Fibroblast of the aortic adventitia (primary cell): ENCODE results near the gene SEMA3B. TPM values are rescaled to one million over a fixed set of nuclear protein-coding genes. Genes with fewer than 3 reads are reported as not detected.

ENCODE experiments used
- DNase-seq: peaks from one replicate; pipeline ENCODE4 v3.0.0-alpha.2; 2010; ENCODE audit warnings: low read depth
- H3K4me3 ChIP-seq: 2 replicates; pipeline ENCODE4 v1.5.1; 2011; ENCODE audit warnings: low read depth, mild to moderate bottlenecking, control low read depth, low read length, moderate library complexity
- CTCF ChIP-seq: IDR thresholded peaks from 2 replicates; pipeline ENCODE4 v1.5.1; 2011; ENCODE audit warnings: mild to moderate bottlenecking, low read length, control low read depth, inconsistent platforms; ENCODE audit not compliant: insufficient read depth
- total RNA-seq: library from RNA; depleted of rRNA; stranded (reverse); fragments of >200 nt; gene quantifications from 2 replicates; pipeline ENCODE4 v1.2.3, GENCODE V29; 2012; ENCODE audit warnings: low replicate concordance

SEMA3B gene
- total RNA-seq, 1 donor, result 9.7 TPM

- DNase-seq, result no peak
- no peak for TF ChIP-seq CTCF
- no peak overlapping the region for H3K4me3 ChIP-seq
Measured at GRCh38 chr3:50249457-50249856, 19.5 kb upstream of the SEMA3B start.

DNA sequence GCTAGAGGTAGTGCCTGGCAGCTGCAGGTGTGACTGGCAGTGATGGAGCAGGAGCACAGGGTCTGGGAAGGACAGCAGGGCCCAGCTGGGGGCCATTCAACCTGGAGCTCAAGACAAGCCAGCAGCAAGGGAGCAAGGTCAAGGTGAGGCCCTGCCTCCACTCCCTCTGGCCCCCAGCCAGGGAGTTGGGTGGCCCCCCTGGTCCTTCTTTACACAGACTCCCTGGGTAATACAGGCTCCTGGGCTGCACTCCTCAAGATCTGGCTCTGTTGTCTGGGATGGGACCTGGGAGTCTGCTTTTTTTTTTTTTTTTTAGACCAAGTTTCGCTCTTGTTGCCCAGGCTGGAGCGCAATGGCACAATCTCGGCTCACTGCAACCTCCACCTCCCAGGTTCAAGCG lies 18.4 kb upstream of the SEMA3B start:
- TF ChIP-seq CTCF, result no peak
- H3K4me3 ChIP-seq, result no peak overlapping the region
- DNase-seq, result no peak

DNA sequence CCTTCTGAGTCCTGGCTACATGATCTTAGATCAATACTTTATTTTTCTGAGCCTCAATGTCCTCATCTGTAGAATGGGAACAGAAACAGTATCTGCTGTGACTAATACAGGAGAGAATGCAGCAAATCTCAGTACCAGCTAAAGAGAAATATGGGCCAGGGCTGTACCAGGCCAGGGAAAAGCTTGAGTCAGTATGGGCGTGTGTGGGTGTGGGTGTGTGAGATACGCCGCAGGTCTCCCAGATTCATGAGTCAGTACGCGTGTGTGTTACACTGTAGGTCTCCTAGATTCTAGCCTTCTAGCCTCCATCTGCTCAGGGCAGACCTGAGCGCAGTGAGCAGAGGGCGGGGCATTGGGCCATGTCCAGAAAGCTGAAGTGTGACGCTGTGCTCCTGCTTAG lies 17.7 kb upstream of the SEMA3B start:
- TF ChIP-seq CTCF, result no peak
- no peak overlapping the region for H3K4me3 ChIP-seq
- peak; percentile 92 for DNase-seq

DNA sequence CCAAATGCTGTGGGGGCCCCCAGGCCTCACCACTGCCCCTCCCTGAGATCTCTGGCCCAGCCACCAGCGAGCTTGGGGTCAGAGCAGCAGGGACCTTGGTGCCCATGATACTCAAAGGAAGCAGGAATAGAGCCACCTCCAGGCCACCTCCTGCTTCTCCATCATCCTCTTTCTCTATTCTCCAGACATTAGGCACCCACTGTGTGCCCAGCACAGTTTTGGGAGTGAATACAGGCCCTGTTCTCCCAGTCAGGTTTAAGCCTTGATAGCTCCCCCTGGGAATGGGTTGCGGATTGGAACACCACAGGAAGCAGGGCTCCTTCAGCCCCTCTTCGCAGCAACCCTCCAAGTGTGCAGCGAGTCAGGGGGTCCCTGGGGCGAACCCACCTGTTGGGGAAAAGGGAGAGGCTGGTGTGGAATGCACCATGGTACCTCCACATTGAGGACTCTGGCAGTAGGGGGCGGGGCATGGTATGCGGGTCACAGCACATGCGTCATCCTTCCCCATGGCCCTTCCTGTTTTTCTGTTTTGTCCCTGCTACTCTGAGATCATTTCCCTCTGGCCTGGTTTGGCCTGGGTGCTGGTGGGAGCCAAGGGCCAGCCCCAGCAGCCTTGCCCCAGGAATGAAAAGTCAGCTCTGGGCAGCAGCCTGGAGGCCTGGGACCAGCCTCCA lies 14.2 kb upstream of the SEMA3B start:
- DNase-seq, result peak; percentile 42
- H3K4me3 ChIP-seq, result no peak overlapping the region
- no peak for TF ChIP-seq CTCF

GRCh38 chr3:50255251-50255615 lies 13.7 kb upstream of the SEMA3B start:
- H3K4me3 ChIP-seq, result no peak overlapping the region
- no peak for TF ChIP-seq CTCF
- DNase-seq, result no peak

DNA sequence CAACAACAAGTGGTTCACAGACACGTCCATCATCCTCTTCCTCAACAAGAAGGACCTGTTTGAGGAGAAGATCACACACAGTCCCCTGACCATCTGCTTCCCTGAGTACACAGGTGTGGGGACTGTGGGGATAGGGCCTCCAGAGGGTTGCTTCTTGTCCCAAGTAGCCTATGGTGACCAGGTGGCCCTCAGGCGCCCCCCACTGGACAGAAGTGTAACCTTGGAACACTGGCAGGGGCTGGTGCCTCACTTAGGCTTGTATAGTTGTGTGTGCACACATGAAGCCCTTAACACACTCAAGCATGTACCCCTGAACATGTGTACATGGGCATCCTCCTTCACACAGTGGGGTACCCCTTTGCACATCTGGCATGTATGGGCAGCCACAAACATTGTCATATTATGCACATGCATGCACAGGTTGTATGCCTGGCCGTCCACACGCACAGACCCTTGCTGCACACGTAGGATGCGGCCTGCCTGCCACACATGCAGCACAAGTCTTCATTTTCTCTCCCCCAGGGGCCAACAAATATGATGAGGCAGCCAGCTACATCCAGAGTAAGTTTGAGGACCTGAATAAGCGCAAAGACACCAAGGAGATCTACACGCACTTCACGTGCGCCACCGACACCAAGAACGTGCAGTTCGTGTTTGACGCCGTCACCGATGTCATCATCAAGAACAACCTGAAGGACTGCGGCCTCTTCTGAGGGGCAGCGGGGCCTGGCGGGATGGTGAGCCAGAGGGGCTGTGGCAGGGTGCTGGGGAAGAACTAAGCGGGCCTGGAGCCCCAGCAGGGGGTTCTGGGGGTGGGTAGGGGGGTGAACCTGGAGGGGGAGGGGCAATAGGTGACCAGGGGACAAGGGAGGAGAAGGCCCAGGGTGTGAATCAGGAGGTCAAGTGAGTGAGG lies 11.7 kb upstream of the SEMA3B start:
- H3K4me3 ChIP-seq, result no peak overlapping the region
- DNase-seq, result peak; percentile 34
- peak; percentile 57 for TF ChIP-seq CTCF
